Measurements from ENCODE around the gene KLC1.
"Not testable (repeated sequence)": the region's sequence is repeated elsewhere in the genome, so short reads cannot be mapped to it uniquely, and the experiment has no call there.

Gene KLC1

GRCh38 chr14:103626146-103626850 lies 2.7 kb upstream of the KLC1 start:
- no peak for DNase-seq

GRCh38 chr14:103627073-103628025 lies 1.7 kb upstream of the KLC1 start:
- no peak for DNase-seq

- DNase-seq: no peak
These were observed 759 bp upstream of the KLC1 start for GRCh38 chr14:103628221-103628683.

GRCh38 chr14:103629503-103630121 lies 601 bp downstream of the KLC1 start:
- no peak for DNase-seq

GRCh38 chr14:103630364-103631108 lies 1.5 kb downstream of the KLC1 start:
- no peak for DNase-seq

- no peak for DNase-seq
These were observed 4.4 kb downstream of the KLC1 start for GRCh38 chr14:103633391-103633790.

- DNase-seq: no peak
These were observed 5.1 kb downstream of the KLC1 start for GRCh38 chr14:103634156-103634555.

GRCh38 chr14:103638594-103638993 lies 9.6 kb downstream of the KLC1 start:
- DNase-seq: no peak

- DNase-seq: no peak
These were observed 12.2 kb downstream of the KLC1 start for GRCh38 chr14:103641161-103641560.

- DNase-seq: no peak
These were observed 17.2 kb downstream of the KLC1 start for GRCh38 chr14:103646189-103646588.

- DNase-seq: no peak
These were observed 20.0 kb downstream of the KLC1 start for GRCh38 chr14:103649001-103649400.

GRCh38 chr14:103650213-103650612 lies 21.2 kb downstream of the KLC1 start:
- no peak for DNase-seq

- DNase-seq: no peak
These were observed 22.6 kb downstream of the KLC1 start for GRCh38 chr14:103651585-103651984.

GRCh38 chr14:103652806-103653205 lies 23.8 kb downstream of the KLC1 start:
- DNase-seq: no peak

GRCh38 chr14:103653336-103653735 lies 24.3 kb downstream of the KLC1 start:
- not testable (repeated sequence) for DNase-seq

- DNase-seq: no peak
These were observed 24.8 kb downstream of the KLC1 start for GRCh38 chr14:103653805-103654204.

- no peak for DNase-seq
These were observed 25.6 kb downstream of the KLC1 start for GRCh38 chr14:103654619-103655018.

- no peak for DNase-seq
These were observed 27.2 kb downstream of the KLC1 start for GRCh38 chr14:103656031-103656755.

- no peak for DNase-seq
These were observed 27.7 kb downstream of the KLC1 start for GRCh38 chr14:103656756-103657133.

- DNase-seq: no peak
These were observed 28.5 kb downstream of the KLC1 start for GRCh38 chr14:103657471-103657870.

GRCh38 chr14:103659631-103660030 lies 30.6 kb downstream of the KLC1 start:
- DNase-seq: no peak

- no peak for DNase-seq
These were observed 33.0 kb downstream of the KLC1 start for GRCh38 chr14:103662029-103662428.
